Stimulated activated CD4-positive, alpha-beta T cell treated with anti-CD3 and anti-CD28 coated beads, Interleukin-4, amount 100 ng/mL, for 1 hour (primary cell): Measurements from ENCODE around the gene TRMT13.
"Not testable (repeated sequence)": the region's sequence is repeated elsewhere in the genome, so short reads cannot be mapped to it uniquely, and the experiment has no call there.

Source experiments
- DNase-seq: peaks from one replicate; pipeline ENCODE4 v3.0.0-alpha.2; 2020

The TRMT13 gene

GRCh38 chr1:100164702-100165101 is 31.7 kb downstream of the TRMT13 start:
- DNase-seq = no peak

DNA sequence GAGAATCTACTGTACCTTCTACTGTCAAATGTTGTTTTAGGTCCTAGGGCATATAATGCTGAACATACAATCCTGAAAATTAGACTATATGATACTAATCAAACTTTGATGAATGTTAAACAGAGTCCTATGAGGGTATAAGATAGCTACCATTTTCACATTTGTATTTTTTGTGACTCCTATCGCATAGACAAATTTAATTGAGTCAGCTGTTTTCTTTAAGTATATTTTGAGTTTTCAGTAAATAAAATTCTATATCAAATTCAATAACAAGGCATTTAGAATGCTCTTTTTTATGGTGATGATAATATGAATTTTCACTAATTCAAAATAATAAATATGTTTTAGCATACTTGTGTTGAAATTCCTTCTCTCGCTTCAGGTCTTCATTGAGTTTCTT is 35.1 kb downstream of the TRMT13 start:
- DNase-seq = no peak

DNA sequence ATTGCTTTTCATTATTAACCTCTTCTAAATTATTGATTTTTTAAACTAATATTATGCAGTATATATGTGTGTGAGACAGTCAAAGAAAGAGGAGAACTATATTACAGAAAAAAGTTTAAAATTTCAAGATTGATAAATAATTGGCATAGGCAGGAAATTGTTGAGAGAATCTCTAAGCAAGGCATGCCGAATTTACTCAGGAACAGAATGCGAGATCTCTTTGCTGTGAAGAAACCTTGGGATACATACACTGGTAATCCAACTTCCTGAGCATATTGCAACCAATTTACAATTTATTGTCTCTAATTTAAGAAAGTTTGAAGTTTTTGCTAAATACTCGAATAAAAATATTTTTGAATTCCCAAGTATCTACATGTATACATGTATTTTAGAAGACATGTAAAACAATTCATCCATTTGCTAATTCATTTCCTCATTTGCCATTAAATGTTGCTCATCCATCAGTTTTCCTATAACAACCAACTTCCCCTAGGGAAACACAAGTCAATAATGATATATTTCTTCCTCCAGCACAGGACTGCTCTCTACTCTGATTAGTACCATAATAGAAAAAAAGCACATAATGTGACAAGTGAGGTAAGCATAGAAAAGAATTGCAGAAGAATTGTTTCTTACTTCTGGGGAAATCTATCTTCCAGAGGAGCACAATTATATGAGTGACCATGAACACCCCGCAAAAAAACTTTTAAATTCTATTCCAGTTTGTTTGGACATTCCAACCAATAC is 44.5 kb downstream of the TRMT13 start:
- no peak for DNase-seq

DNA sequence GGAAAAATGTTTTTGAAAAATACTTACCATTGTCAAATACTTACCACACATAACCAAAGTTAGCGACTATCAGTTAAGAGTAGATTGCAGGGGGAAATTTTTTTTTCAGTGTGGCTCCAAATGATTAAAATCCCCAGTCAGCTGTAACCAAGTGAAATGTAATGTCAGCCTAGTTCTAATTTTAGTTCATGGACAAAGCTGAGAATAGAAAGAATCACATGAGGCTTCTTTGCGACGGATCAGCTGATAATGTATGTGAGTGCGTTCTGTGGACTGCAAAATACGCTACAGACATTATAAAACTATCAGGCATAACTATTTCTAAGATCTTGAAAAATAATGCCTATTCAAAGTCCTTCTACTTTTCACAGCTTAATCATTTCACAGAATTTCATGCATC is 45.1 kb downstream of the TRMT13 start, which contains the start of gene LRRC39:
TSS of gene LRRC39 (minus strand) at position 166 of the 400 bp plus-strand sequence. CDS start 9,740 bp downstream, outside the sequence.
- no peak for DNase-seq

DNA sequence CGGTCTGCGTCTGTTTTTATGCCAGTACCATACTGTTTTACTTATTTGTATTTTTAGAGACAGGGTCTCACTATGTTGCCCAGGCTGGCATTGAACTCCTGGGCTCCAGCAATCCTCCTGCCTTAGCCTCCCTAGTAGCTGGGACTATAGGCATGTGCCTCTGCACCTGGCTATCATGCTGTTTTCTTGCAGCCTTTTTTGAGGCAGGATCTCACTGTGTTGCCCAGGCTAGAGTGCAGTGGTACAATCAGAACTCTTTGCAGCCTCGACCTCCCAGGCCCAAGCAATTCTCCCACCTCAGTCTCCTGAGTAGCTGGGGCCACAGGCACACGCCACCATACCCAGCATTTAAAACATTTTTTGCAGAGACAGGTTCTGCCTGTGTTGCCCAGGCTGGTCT is 50.4 kb downstream of the TRMT13 start:
- no peak for DNase-seq

- DNase-seq = no peak
These were observed 51.6 kb downstream of the TRMT13 start for GRCh38 chr1:100184536-100184935.

GRCh38 chr1:100187912-100188311 is 54.9 kb downstream of the TRMT13 start:
- no peak for DNase-seq

- no peak for DNase-seq
These were observed 55.7 kb downstream of the TRMT13 start for GRCh38 chr1:100188617-100189016.

- no peak for DNase-seq
These were observed 65.6 kb downstream of the TRMT13 start for GRCh38 chr1:100198596-100198995.

DNA sequence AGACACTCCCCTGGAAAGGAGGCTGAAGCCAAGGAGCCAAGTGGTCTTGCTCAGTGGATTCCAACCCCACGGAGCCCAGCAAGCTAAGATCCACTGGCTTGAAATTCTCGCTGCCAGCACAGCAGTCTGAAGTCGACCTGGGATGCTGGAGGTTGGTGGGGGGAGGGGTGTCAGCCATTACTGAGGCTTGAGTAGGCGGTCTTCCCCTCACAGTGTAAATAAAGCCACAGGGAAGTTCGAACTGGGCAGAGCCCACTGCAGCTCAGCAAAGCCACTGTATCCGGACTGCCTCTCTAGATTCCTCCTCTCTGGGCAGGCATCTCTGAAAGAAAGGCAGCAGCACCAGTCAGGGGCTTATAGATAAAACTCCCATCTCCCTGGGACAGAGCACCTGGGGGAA is 67.1 kb downstream of the TRMT13 start:
- DNase-seq = not testable (repeated sequence)
